GM19455 (cell line): ENCODE measurements around the gene EPHA1.
"Not testable (repeated sequence)": the region's sequence is repeated elsewhere in the genome, so short reads cannot be mapped to it uniquely, and the experiment has no call there.

Experiments
- ATAC-seq: cut with Tn5 transposase; IDR thresholded peaks from one replicate; pipeline ENCODE4 v1.9.1; 2021; ENCODE audit not compliant: unreplicated experiment

The EPHA1 gene

DNA sequence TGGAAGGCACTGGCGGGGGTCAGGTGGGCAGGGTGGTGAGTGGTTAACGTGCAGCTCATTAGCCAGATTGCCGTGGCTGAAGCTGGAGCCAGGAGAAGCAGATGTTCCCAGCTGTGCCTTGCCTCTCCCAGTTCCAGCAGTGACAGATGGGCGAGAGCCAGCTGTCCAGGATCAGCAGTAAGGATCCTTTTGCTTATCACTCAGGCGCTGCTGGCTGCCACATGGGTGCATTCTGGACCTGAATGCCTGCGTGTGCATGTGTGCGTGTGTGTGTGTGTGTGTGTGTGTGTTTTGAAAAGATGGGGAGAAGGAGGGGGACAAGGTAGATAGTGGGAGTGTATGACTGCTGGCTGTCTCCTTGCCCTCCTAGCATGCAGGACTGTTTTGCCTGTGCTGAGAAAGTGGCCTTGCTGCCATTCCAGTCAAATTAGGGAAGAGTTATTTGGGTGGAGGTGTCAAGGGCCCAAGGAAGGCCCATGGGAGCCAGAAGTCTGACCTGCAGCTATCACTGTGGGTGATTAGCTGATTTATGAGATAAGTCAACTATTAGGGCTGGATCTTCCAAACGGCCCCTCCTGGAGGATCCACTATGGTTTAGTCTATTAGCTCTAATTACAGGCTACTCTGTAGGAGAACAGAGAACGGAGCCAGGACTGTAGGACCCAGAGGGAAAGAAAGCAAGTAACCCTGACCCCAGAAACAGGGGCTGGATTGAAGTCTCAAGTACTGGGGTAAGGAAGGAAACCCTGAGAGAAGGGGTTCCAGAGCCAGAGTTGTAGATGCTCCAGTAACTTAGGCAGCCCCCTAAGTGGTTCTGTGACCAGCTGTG, 3.3 kb downstream of the EPHA1 start:
- no peak for ATAC-seq

DNA sequence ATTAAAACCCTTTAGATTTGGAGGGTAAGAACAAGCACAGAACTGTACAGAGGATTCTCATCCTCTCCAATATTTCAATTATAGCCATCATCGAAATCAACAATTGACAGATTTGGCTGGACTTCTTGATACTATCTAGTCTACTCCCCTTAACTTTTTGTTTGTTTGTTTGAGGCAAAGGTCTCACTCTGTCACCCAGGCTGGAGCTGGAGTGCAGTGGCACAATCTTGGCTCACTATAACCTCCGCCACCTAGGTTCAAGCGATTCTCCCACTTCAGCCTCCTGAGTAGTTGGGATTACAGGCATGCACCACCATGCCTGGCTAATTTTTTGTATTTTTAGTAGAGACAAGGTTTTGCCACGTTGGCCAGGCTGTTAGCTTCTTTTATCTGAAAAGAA, 6.4 kb downstream of the EPHA1 start:
- not testable (repeated sequence) for ATAC-seq

DNA sequence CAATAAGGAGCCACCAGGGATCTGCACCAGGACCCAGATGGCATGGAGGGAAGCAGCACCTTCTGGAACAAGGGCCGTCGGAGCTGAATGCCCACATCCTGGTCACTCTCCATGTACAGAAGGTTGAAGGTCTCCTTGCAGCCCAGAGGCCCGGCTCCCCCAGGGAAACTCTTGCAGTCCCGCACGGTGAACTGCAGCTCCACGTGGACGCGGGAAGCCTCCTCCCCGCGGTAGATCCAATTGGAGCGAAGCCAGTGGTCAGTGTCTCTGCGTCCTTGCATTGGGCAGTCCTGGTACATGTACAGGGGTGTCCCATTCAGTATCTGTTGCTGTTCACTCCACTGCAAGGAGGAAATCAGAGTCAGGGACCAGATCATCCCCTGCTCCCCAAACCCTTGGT, 7.4 kb downstream of the EPHA1 start:
- ATAC-seq: no peak

DNA sequence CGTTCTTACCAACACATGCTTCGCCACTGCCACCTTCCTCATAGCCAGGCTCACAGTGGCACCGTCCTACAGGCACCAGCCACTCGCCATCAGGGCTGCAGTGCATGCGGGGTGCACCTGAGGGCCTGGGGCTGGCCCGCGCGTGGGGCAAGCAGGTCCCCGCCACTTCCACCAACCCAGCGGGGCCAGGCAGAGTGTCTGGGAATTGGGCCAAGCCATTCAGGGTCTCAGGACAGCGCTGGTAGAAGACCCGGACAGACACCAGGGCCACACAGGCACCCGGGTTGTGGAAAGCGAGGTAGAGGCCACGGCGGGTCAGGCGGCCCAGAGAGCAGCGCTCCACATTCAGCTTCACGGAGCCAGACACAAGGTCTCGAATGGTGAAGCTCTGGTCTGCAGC, 9.0 kb downstream of the EPHA1 start:
- no peak for ATAC-seq

DNA sequence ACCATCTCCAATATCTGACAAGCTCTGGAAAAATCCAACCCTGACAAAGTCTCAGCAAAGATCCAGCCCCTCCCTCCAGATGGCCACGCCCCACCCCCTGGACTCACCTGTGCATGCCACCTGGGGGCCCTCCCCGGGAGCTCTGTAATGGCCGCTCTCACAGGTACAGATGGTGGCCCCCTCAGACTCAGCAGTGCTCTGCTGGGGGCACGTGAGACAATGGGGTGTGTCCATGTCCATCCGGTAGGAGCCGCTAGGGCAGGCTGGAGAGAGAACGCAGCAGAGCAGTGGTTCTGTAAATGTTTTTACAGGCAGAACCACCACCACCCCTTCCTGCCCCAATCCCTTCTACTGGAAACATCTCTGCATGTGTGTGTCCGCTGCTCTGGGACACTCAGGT, 9.5 kb downstream of the EPHA1 start:
- ATAC-seq: no peak

DNA sequence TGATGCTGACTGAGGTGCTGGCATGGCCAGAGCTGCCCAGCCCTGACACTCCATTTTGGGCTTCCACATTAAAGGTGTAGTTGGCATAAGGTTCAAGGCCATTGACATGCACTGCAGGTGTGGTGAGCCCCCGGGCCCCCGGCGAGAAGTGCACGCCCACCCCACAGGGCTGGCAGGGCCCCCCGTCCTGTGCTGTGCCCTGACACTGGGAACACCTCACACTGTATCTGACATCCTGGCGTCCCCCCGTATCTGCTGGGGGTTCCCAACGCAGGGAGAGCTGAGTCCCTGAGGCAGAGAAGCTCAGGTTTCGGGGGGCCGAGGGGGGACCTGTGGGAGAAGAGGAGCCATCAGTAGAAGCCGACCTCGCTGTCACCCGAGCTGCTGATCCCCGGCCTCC, 10.0 kb downstream of the EPHA1 start:
- ATAC-seq: no peak

DNA sequence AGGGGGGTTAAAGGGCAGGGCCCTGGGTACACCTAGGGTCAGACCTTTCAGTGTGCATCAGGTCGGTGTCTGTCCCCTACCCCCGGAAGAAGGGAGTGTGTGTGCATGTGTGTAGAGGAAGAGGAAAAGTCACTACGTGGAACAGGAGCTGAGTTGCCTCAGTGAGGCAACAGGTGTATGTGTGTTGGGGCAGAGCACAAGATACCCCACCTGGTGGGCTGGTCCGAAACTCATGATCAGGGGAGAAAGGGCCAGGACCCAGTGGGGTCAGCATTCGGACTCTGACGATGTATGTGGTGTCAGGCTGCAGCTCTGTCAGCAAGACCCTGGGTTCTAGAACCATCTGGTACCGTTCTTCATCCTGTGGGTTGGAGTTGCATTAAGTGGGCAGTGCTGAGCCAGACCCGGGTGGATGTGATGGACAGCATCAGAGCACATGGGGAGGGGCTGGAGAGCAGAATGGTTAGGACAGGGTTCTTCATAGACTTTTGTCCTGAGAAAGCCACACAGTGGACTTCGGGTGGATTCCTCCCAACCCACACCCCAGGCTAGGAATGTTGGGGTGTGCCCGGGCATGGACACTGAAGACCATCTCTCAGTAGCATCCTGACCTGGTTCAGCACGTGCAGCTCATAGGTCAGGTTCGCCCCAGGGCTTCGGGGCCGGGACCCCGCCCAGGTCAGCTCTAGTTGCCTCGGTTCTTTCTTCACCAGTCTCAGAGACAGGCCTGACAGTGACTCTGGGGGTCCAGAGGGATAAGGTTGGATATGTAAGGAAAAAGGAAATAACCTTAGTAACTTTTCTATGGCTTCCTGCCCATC, 10.7 kb downstream of the EPHA1 start:
- no peak for ATAC-seq

DNA sequence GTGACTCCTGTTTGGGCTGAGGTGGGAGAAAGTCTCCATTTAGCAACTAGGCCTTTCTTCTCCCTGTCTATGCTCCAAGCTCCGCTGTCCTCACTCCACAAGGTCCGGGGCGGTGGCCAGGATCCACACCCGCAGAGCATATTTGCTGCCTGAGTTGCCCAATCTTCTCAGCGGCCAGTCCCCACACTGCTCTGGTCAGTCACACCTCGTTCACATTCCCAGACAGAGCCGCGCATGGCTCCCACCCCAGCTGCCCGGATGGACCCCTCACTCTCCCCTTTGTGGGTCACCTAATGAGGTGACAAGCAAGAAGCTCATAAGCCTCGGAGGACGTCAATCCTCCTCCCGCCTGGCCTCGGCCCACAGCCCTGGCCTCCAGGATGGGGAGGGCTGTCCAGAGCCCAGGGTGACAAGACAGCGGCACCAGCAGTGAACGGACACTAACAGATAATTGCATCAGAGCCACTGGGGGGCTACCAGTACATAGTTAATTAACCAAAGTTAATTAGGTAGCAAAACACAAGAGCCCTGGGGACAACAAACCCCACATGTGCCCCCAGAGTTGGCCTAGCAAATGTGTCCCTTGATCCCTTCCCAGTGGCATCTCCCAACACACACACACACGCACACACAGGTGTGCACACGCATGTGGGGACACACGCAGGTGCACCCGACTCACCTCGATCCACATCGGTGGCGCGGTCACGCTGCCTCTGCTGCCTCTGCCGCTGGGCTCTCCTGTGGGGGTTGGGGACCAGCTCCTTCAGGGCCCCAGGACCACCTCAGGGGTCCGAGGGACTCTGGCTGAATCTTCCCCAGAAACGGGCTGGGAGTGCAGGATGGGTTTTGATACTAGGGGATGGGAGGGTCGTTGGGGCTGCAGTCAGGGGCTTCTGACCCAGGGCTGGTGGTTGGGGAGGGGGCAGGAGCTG, 11.8 kb downstream of the EPHA1 start:
- ATAC-seq: no peak

DNA sequence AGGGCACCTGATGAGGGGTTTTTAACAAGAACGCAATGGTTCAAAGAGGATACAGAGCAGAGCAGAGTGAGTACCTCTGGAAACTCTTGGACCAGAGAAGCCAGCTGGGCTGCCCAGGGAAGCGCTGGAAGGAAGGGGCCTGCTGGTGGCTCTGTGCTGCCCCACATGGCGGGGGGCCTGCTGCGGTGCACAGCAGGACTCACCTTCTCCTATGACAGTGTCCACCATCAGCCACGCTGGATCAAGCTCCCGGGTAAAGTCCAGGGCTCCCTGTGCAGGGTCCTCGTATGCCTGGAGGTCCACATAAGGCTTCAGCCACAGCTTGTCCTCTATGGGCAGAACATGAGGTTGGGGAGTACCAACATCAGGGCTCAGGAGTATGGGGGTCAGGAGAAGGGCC, 12.5 kb downstream of the EPHA1 start:
- ATAC-seq: no peak

DNA sequence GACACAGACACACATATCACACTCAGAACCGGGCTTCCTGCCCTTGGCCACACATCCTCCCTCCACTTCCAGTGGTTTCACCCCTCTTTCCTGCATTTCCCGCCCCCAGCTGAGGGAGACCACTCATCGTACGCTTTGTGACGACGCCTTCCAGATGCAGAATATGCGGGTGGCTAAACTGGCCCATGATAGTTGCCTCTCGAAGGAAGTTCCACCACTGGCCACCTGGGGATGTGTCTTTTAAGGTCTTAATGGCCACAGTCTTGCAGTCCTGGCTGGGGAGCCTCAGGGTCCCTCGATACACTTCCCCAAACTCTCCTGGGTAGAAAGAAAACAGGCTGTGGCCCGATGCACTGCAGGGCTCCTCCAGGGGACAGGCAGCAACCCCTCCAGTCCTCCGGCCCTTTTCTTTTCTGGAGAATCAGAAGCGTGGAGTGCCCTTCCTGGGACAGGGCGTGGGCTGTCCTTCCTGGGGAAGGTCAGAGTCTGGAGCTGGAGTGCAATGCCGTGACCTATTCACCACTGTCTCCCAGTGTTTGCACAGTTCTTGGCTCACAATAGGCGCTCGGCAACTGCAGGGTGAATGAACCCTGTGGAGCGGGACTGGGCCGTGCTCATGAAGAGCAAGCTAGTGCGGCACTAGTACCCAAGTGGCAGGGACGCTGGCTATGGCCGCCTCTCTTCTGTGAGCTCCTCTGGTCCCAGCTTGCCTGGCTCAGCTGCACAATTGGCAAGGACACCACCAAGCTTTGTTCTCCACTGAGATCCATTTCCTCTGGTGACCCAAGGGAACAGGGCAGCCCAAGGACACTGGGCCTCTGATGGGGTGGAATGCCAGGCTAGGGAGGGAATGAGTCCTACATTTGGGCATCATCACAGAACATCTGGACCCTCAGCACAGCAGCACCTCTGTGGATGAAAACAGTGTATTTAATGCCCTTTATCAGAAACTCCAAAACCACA, 13.2 kb downstream of the EPHA1 start:
- no peak for ATAC-seq

DNA sequence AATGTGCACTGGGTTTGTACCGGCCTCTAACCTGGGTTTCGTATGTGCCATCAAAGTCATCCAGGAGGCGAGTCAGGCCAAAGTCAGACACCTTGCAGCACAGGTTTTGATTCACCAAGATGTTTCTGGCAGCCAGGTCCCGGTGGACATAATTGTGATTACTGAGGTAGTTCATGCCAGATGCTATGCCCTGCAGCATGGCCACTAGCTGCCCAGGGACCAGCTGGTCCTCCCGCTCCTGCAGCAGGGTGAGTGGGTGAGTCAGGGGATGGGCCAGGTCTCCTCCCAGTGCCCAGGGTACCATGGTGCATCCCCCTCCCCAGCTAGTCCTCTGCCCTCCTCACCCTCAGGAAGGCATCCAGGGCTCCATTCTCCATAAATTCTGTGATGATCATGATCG, 13.9 kb downstream of the EPHA1 start:
- no peak for ATAC-seq

DNA sequence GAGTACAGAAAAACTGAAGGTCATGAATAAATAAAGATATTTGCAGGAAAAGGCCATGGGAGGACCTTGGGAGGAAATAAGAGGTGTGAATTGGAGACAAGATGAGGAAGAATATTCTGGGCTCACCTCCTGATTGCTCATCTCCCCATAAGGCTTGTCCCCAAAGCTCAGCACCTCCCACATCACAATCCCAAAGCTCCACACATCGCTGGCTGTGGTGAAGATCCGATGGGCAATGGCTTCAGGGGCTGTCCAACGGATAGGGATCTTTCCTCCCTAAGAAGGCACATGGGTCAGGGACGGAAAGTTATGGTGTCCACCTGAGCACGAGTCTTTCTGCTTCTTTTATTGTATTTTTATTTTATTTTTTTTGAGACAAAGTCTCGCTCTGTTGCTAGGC, 14.6 kb downstream of the EPHA1 start:
- ATAC-seq: no peak

DNA sequence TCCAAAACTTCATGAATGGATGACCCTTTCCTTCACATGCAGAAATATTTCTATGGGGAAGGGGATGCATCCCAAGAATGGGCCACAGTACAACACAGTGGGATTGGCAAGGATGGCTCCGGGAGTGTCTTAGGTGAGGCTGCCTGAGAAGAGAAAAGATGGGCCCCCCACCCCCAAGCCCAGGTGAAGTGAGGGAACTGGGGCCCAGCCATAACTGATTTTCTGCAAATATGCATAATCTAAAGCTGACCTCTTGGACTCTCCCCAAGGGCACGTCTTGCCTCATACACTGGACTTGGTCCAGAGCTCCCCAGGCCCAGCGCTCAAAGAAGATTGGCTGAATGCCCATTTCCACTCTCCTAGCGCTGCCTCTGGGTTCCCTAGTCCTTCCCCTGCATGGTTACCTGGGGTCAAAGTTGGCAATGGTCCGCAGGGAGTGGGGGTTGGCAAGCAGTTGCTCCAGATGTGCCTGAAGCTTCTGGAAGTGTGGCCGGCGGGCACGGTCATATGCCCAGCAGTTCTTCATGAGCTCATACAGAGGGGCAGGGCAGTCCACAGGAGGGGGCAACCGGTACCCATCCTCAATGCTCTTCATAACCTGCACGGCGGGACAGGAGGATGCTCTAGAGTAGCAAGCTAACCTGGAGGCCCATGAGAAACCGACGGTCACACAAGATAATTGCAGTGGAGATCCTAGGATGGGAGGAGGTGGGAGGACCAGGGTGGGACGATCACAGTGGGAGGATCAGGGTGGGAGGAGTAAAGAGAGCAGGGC, 15.2 kb downstream of the EPHA1 start:
- no peak for ATAC-seq

DNA sequence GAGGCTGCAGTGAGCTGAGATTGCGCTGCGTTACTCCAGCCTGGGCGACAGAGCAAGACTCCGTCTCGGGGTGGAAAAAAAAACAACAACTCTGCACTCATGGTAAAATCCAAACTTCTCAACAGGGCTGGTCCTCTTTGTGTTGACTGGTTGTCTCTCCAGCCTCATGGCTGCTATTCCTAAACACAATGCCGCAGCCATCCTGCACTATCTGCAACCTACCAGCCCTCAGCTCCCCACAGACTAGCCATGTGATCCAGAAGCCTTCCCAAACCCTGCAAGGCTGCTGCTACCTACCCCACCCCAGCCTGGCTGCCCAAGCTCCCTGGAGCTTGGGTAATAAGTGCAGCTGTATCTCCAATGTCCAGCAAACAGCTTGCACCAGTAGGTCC, 15.8 kb downstream of the EPHA1 start:
- no peak for ATAC-seq

DNA sequence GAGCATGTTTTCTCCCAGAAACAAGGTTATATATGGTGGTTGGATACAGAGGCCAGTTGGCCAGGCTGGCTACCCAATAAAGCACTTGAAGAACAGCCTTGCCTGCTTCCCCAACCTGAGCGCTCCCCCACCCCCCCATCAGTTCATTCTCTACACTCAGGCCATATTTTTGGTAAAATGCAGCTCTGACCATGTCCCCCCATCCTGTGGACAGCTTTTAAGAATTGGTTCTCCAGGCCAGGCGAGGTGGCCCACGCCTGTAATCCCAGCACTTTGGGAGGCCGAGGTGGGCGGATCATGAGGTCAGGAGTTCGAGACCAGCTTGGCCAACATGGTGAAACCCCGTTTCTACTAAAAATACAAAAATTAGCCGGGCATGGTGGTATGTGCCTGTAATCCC, 16.2 kb downstream of the EPHA1 start:
- not testable (repeated sequence) for ATAC-seq

DNA sequence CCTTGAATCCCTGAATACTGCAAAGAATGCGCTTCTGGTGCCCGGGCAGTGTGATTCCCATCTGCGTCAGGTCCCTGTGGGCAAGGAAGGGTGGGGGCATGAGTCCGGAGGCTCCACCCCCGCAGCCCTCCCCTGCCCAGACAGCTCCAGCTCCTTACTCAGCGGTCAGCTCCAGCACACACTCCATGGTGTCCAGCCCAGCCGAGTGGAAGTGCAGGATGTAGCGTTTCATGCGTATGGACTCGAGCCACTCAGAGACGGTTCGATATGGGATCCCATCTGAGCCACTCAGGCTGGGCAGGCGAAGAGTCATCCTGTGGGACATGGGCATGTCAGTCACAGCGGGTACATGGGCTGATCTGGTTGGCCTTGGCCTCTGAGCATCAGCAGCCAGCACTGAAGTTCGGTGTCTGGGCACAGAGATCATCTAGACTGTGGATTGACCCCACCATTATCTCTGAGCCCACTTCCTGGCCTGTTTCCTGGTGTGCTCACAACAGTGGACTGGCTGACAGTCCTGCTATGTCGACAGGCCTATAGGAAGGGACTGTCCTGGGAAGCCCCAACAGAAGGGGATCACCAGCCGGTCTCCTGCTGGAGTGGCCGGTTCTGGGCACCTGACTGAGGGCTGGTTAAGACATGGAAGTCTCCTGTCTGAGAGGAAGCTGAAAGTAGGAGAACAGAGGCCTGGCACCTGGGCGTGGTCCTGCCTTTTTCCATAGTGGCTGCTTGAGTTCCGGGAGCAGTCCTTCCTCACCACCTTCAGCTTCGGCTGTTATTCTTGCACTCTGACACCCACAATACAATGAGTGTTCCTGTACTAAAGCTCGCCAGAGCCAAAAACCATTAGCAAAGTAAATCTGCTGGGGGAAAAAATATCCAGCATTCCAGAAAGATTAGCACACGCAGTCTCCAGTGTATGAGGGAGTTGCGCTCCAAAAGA, 16.9 kb downstream of the EPHA1 start:
- ATAC-seq: no peak

DNA sequence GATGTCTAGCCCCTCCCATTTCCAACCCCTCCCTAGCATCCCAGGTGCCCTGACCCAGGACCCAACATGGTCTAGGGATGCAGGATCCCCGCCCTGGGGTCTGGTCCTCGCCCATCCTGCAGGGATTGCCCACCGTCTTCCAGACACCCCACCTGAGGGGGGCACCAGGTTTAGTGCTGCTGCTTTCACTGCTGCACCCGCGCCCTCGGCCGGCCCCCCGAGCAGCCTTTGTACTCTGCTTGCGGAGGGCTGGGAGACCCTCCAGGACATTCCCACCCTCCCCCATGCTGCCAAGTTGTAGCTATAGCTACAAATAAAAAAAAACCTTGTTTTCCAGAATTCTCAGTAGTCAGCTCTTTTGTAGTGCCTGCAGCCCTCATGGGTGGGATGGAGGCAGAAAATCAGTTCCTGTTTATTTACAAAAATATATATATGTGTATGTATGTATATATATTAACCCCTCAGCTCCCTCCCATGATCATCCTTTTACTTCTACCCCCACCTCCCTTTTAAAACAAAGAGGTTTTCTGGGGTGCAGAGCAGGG, 17.8 kb downstream of the EPHA1 start:
- no peak for ATAC-seq
